HFF-Myc (cell line): Measurements from ENCODE around the gene IRS1.
"Not testable (repeated sequence)": the region's sequence is repeated elsewhere in the genome, so short reads cannot be mapped to it uniquely, and the experiment has no call there.

Source experiments
- DNase-seq: peaks from one replicate; pipeline ENCODE4 v3.0.0-alpha.2; 2011; ENCODE audit warnings: low read depth; ENCODE audit errors: extremely low read depth
- H3K4me3 ChIP-seq: replicated peaks from 2 replicates; pipeline ENCODE4 v1.5.1; 2011; ENCODE audit warnings: low read depth, mild to moderate bottlenecking, control low read depth, low read length
- CTCF ChIP-seq: IDR thresholded peaks from 2 replicates; pipeline ENCODE4 v1.5.1; 2012; ENCODE audit warnings: mild to moderate bottlenecking, low read depth, low read length, control low read depth; ENCODE audit errors: missing control alignments

The IRS1 gene

GRCh38 chr2:226799211-226799975 is at the start of gene IRS1:
Gene IRS1, minus strand, starts transcription at chr2:226799820. Its CDS starts 1,082 bp downstream, at chr2:226798738.
- TF ChIP-seq CTCF, result no peak
- DNase-seq, result no peak
- peak within 1 kb of the TSS; percentile 77 for H3K4me3 ChIP-seq

GRCh38 chr2:226849349-226849748 is 49.7 kb upstream of the IRS1 start:
- H3K4me3 ChIP-seq, result no peak overlapping the region
- no peak for TF ChIP-seq CTCF
- DNase-seq, result no peak

- no peak for DNase-seq
- TF ChIP-seq CTCF, result no peak
- H3K4me3 ChIP-seq, result no peak overlapping the region
These were observed 47.9 kb upstream of the IRS1 start for GRCh38 chr2:226847511-226847910.

- DNase-seq, result no peak
- no peak overlapping the region for H3K4me3 ChIP-seq
- no peak for TF ChIP-seq CTCF
These were observed 47.5 kb upstream of the IRS1 start for GRCh38 chr2:226847090-226847489.

GRCh38 chr2:226845386-226846116 is 45.9 kb upstream of the IRS1 start:
- no peak for TF ChIP-seq CTCF
- no peak overlapping the region for H3K4me3 ChIP-seq
- DNase-seq, result no peak

- H3K4me3 ChIP-seq, DNase-seq: not testable (repeated sequence)
These were observed 43.4 kb upstream of the IRS1 start for GRCh38 chr2:226843001-226843400.

- H3K4me3 ChIP-seq, result no peak overlapping the region
- TF ChIP-seq CTCF, result no peak
- DNase-seq, result no peak
These were observed 40.3 kb upstream of the IRS1 start for GRCh38 chr2:226839951-226840350.
